H9 (cell line): ENCODE results near the gene DOCK2. TPM values are rescaled to one million over a fixed set of nuclear protein-coding genes. Genes with fewer than 3 reads are reported as not detected.

ENCODE experiments used
- DNase-seq: peaks from one replicate; pipeline ENCODE4 v3.0.0-alpha.2; 2017
- H2AFZ ChIP-seq: one replicate; pipeline ENCODE4 v1.6.1; 2013; ENCODE audit warnings: mild to moderate bottlenecking, low read length, control low read depth, moderate library complexity
- H2AK5ac ChIP-seq: 2 replicates; pipeline ENCODE4 v1.6.1; 2013; ENCODE audit warnings: low read length, control low read depth, mixed read lengths; ENCODE audit not compliant: insufficient read length
- H2BK120ac ChIP-seq: one replicate; pipeline ENCODE4 v1.6.1; 2013; ENCODE audit warnings: low read depth, mild to moderate bottlenecking, low read length, control low read depth, inconsistent platforms; ENCODE audit not compliant: poor library complexity, severe bottlenecking
- H2BK12ac ChIP-seq: 2 replicates; pipeline ENCODE4 v1.6.1; 2013; ENCODE audit warnings: low read length, control low read depth, mixed read lengths, low read depth; ENCODE audit not compliant: insufficient read length
- H2BK15ac ChIP-seq: 2 replicates; pipeline ENCODE4 v1.6.1; 2013; ENCODE audit warnings: low read depth, low read length, control low read depth
- H2BK20ac ChIP-seq: one replicate; pipeline ENCODE4 v1.6.1; 2013; ENCODE audit warnings: low read depth, mild to moderate bottlenecking, low read length, control low read depth, inconsistent platforms; ENCODE audit not compliant: poor library complexity, severe bottlenecking
- H2BK5ac ChIP-seq: 2 replicates; pipeline ENCODE4 v1.6.1; 2013; ENCODE audit warnings: low read length, control low read depth, mixed read lengths; ENCODE audit not compliant: insufficient read length
- H3K14ac ChIP-seq: 2 replicates; pipeline ENCODE4 v1.6.1; 2013; ENCODE audit warnings: low read length, control low read depth; ENCODE audit not compliant: insufficient read depth
- H3K18ac ChIP-seq: 2 replicates; pipeline ENCODE4 v1.6.1; 2013; ENCODE audit warnings: low read depth, mild to moderate bottlenecking, mixed read lengths, low read length, control low read depth; ENCODE audit not compliant: insufficient read length
- H3K23ac ChIP-seq: 2 replicates; pipeline ENCODE4 v1.6.1; 2013; ENCODE audit warnings: low read length, control low read depth, mixed read lengths, low read depth; ENCODE audit not compliant: insufficient read length
- H3K23me2 ChIP-seq: 2 replicates; pipeline ENCODE4 v1.6.1; 2013; ENCODE audit warnings: low read depth, mild to moderate bottlenecking, mixed read lengths, low read length, control low read depth; ENCODE audit not compliant: insufficient read length, poor library complexity, severe bottlenecking
- H3K27ac ChIP-seq: 2 replicates; pipeline ENCODE4 v1.5.1; 2013; ENCODE audit warnings: low read length, control low read depth, mixed read lengths, low read depth; ENCODE audit not compliant: insufficient read length
- H3K27me3 ChIP-seq: 2 replicates; pipeline ENCODE4 v1.6.1; 2013; ENCODE audit warnings: low read length, control low read depth, inconsistent platforms; ENCODE audit not compliant: insufficient read depth
- H3K4ac ChIP-seq: 2 replicates; pipeline ENCODE4 v1.6.1; 2013; ENCODE audit warnings: low read depth, mild to moderate bottlenecking, control low read depth, inconsistent platforms, low read length, moderate library complexity
- H3K4me1 ChIP-seq: 2 replicates; pipeline ENCODE4 v1.6.1; 2013; ENCODE audit warnings: low read length, control low read depth, inconsistent platforms; ENCODE audit not compliant: insufficient read depth
- H3K4me2 ChIP-seq: 2 replicates; pipeline ENCODE4 v1.6.1; 2013; ENCODE audit warnings: low read length, control low read depth, mixed read lengths; ENCODE audit not compliant: insufficient read length, insufficient read depth
- H3K56ac ChIP-seq: 2 replicates; pipeline ENCODE4 v1.6.1; 2013; ENCODE audit warnings: low read depth, mild to moderate bottlenecking, mixed read lengths, low read length, control low read depth; ENCODE audit not compliant: insufficient read length
- H3K79me1 ChIP-seq: 2 replicates; pipeline ENCODE4 v1.6.1; 2013; ENCODE audit warnings: low read depth, mild to moderate bottlenecking, moderate library complexity, low read length, control low read depth, inconsistent platforms; ENCODE audit not compliant: insufficient read depth, poor library complexity, severe bottlenecking
- H3K79me2 ChIP-seq: 2 replicates; pipeline ENCODE4 v1.6.1; 2013; ENCODE audit warnings: low read length, control low read depth, inconsistent platforms; ENCODE audit not compliant: insufficient read depth
- H3K9ac ChIP-seq: 2 replicates; pipeline ENCODE4 v1.6.1; 2013; ENCODE audit warnings: low read length, control low read depth, mixed read lengths; ENCODE audit not compliant: insufficient read length; ENCODE audit errors: extremely low read depth
- H3K9me3 ChIP-seq: one replicate; pipeline ENCODE4 v1.6.1; 2013; ENCODE audit warnings: low read depth, low read length, inconsistent platforms; ENCODE audit not compliant: control insufficient read depth
- H3T11ph ChIP-seq: one replicate; pipeline ENCODE4 v1.6.1; 2013; ENCODE audit warnings: mild to moderate bottlenecking, low read length, control low read depth, inconsistent platforms
- H4K20me1 ChIP-seq: one replicate; pipeline ENCODE4 v1.6.1; 2013; ENCODE audit not compliant: control insufficient read depth, insufficient read length, insufficient read depth
- H4K5ac ChIP-seq: 2 replicates; pipeline ENCODE4 v1.6.1; 2013; ENCODE audit warnings: low read depth, mild to moderate bottlenecking, mixed read lengths, low read length, control low read depth; ENCODE audit not compliant: insufficient read length
- H4K8ac ChIP-seq: replicated peaks from 2 replicates; pipeline ENCODE4 v1.6.1; 2013; ENCODE audit warnings: low read length, control low read depth, mixed read lengths, low read depth; ENCODE audit not compliant: insufficient read length
- H4K91ac ChIP-seq: 2 replicates; pipeline ENCODE4 v1.6.1; 2013; ENCODE audit warnings: low read depth, mild to moderate bottlenecking, moderate library complexity, mixed read lengths, low read length, control low read depth; ENCODE audit not compliant: insufficient read length
- H3K27ac Mint-ChIP-seq, 3 experiments: 2 replicates in 2 of 3; 3 replicates in 1 of 3; pipeline ENCODE4 v1.8.0; 2020 to 2021; ENCODE audit warnings: mixed read lengths in 3 of 3, mild to moderate bottlenecking in 1 of 3, moderate library complexity in 1 of 3
- H3K27me3 Mint-ChIP-seq: 2 replicates; pipeline ENCODE4 v1.8.0; 2021; ENCODE audit warnings: low read depth, mild to moderate bottlenecking, moderate library complexity, mixed read lengths
- H3K36me3 Mint-ChIP-seq, 3 experiments: 2 replicates in 2 of 3; 3 replicates in 1 of 3; pipeline ENCODE4 v1.8.0; 2020 to 2021; ENCODE audit warnings: low read depth in 3 of 3, mixed read lengths in 3 of 3; ENCODE audit not compliant: insufficient read depth in 1 of 3
- H3K4me1 Mint-ChIP-seq, 2 experiments: 2 replicates each; pipeline ENCODE4 v1.8.0; 2020; ENCODE audit warnings: mixed read lengths in 2 of 2
- H3K4me3 Mint-ChIP-seq, 2 experiments: 2 replicates in 1 of 2; 3 replicates in 1 of 2; pipeline ENCODE4 v1.8.0; 2020 to 2021; ENCODE audit warnings: mild to moderate bottlenecking in 2 of 2, mixed read lengths in 2 of 2, moderate library complexity in 1 of 2
- H3K9me3 Mint-ChIP-seq, 2 experiments: 2 replicates in 1 of 2; 3 replicates in 1 of 2; pipeline ENCODE4 v1.8.0; 2020; ENCODE audit warnings: mild to moderate bottlenecking in 2 of 2, mixed read lengths in 2 of 2, moderate library complexity in 1 of 2
- WGBS: extraction: QIAGEN DNeasy Blood & Tissue Kit; methylation state at CpG from one replicate; pipeline ENCODE4 v1.1.7; 2013; ENCODE audit warnings: missing lambda C conversion rate, low lambda C conversion rate, mixed read lengths; ENCODE audit not compliant: insufficient read length; ENCODE audit errors: extremely low coverage; 5-methylcytosine and 5-hydroxymethylcytosine counted together
- total RNA-seq: library from RNA; stranded (reverse); gene quantifications from 2 replicates; pipeline ENCODE4 v1.2.1, GENCODE V29; 2021
- TF ChIP-seq, protein P1 (sequence below): fragments of 200-600 bp; sonication (generic); conservative IDR thresholded peaks from 3 replicates; pipeline ENCODE4 v1.8.0; 2021; ENCODE audit warnings: antibody characterized with exemption, mild to moderate bottlenecking

Gene DOCK2
- total RNA-seq, 1 experiment from 2014 or later: 7.8 TPM

DNA sequence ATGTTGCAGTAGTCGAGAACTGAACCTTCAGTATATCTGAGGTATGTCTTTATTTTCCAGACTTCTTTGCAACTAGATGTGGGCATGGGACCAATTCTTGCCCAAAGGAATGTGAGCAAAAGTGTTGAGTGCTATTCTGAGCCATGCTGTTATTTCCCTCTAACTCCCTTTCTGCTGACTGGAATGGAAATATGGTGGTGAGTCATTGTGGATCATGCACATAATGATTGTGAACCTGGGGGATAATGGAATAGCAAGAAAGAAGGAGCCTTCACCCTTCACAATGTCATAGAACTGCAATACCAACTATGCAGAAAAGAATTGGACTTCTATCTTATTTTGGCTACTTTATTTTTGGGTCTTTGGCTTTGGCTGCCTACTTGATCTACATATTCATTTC is 10.3 kb upstream of the DOCK2 start:
- WGBS: no CpG with 5 or more reads among the region's 1 CpG
- Histone ChIP-seq H2AFZ (no peak overlapping the region), H3K9me3 (no peaks in the 10 kb centered on the region), H4K5ac (no peak overlapping the region), H3K23me2 (no peaks in the 10 kb centered on the region), H2AK5ac (no peak overlapping the region), H2BK12ac (no peak overlapping the region), H3K27me3 (no peaks in the 10 kb centered on the region), H3K23ac (no peak overlapping the region), H3K4ac (no peak overlapping the region), H3K18ac (no peak overlapping the region), H2BK20ac (no peak overlapping the region), H3K9ac (no peak overlapping the region), H3K56ac (no peak overlapping the region), H3K79me1 (no peaks in the 10 kb centered on the region), H3K14ac (no peak overlapping the region), H3K79me2 (no peaks in the 10 kb centered on the region), H2BK120ac (no peak overlapping the region), H4K91ac (no peak overlapping the region), H4K8ac (no peak overlapping the region), H2BK15ac (no peak overlapping the region), H3K4me1 (no peaks in the 10 kb centered on the region), H2BK5ac (no peak overlapping the region), H3K4me2 (no peak overlapping the region), H3T11ph (no peak overlapping the region), H3K27ac (no peak overlapping the region), H4K20me1 (no peaks in the 10 kb centered on the region)
- no peaks in the 10 kb centered on the region for H3K4me1 Mint-ChIP-seq
- DNase-seq: no peak
- TF ChIP-seq, protein P1, sequence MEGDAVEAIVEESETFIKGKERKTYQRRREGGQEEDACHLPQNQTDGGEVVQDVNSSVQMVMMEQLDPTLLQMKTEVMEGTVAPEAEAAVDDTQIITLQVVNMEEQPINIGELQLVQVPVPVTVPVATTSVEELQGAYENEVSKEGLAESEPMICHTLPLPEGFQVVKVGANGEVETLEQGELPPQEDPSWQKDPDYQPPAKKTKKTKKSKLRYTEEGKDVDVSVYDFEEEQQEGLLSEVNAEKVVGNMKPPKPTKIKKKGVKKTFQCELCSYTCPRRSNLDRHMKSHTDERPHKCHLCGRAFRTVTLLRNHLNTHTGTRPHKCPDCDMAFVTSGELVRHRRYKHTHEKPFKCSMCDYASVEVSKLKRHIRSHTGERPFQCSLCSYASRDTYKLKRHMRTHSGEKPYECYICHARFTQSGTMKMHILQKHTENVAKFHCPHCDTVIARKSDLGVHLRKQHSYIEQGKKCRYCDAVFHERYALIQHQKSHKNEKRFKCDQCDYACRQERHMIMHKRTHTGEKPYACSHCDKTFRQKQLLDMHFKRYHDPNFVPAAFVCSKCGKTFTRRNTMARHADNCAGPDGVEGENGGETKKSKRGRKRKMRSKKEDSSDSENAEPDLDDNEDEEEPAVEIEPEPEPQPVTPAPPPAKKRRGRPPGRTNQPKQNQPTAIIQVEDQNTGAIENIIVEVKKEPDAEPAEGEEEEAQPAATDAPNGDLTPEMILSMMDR: no peak
- H3K36me3 Mint-ChIP-seq: no peaks in the 10 kb centered on the region
- peaks cover 1% of the 10 kb centered on the region; the same call in 1 of the 2 replicates for H3K27me3 Mint-ChIP-seq
- no peak overlapping the region for H3K4me3 Mint-ChIP-seq
- peaks cover 0 to 5% of the 10 kb centered on the region in 2 experiments; a peak in 1 of 5 replicates for H3K9me3 Mint-ChIP-seq
- no peak overlapping the region for H3K27ac Mint-ChIP-seq
